PC-9 (cell line): ENCODE data around the gene TLL2. TPM values are rescaled to one million over a fixed set of nuclear protein-coding genes. Genes with fewer than 3 reads are reported as not detected.

Experiments
- BruUV-seq: library from RNA; stranded (reverse); fragments of 400-500 nt; replicated peaks from 2 replicates; lab custom pipeline; 2021; lab: Mats Ljungman, UMichigan
- CTCF ChIA-PET: fragments of 300-600 bp; sonication (Branson Sonifier 250); formaldehyde crosslinking; loops from one replicate; lab custom pipeline; 2022; ENCODE audit warnings: antibody characterized with exemption; lab: Charles Lee
- POLR2A ChIA-PET: fragments of 300-600 bp; sonication (Branson Sonifier 250); formaldehyde crosslinking; loops from one replicate; lab custom pipeline; 2022; ENCODE audit warnings: antibody characterized with exemption; ENCODE audit not compliant: unreplicated experiment; lab: Charles Lee
- DNase-seq, 2 experiments: peaks; one replicate each; pipeline versions ENCODE4 v3.0.0 to v3.0.0-alpha.2; 2015 to 2022; ENCODE audit warnings: mixed read lengths in 1 of 2
- H2AFZ ChIP-seq: fragments of 200-600 bp; sonication (generic); 2 replicates; pipeline ENCODE4 v1.8.1; 2017; ENCODE audit warnings: antibody characterized with exemption
- H3F3A ChIP-seq: fragments of 200-600 bp; sonication (generic); 2 replicates; pipeline ENCODE4 v1.8.1; 2017; ENCODE audit warnings: antibody characterized with exemption, mild to moderate bottlenecking, low read depth; ENCODE audit not compliant: insufficient read depth
- H3K27ac ChIP-seq: fragments of 200-600 bp; sonication (generic); 2 replicates; pipeline ENCODE4 v1.6.1; 2016; ENCODE audit warnings: mixed run types
- H3K27me3 ChIP-seq: fragments of 200-600 bp; sonication (generic); 2 replicates; pipeline ENCODE4 v1.6.1; 2016; ENCODE audit warnings: low read depth, mixed run types; ENCODE audit not compliant: insufficient read depth
- H3K36me3 ChIP-seq: fragments of 200-600 bp; sonication (generic); 2 replicates; pipeline ENCODE4 v1.6.1; 2016; ENCODE audit warnings: low read depth, mixed run types
- H3K4me1 ChIP-seq: fragments of 200-600 bp; sonication (generic); replicated peaks from 2 replicates; pipeline ENCODE4 v1.6.1; 2016; ENCODE audit warnings: mixed run types; ENCODE audit not compliant: insufficient read depth
- H3K4me2 ChIP-seq: fragments of 200-600 bp; sonication (generic); 2 replicates; pipeline ENCODE4 v1.6.1; 2017; ENCODE audit warnings: mixed run types
- H3K4me3 ChIP-seq: fragments of 200-600 bp; sonication (generic); 2 replicates; pipeline ENCODE4 v1.6.1; 2016; ENCODE audit warnings: mixed run types
- H3K79me2 ChIP-seq: fragments of 200-600 bp; sonication (generic); 2 replicates; pipeline ENCODE4 v1.6.1; 2017; ENCODE audit warnings: low read depth, mixed run types
- H3K9me2 ChIP-seq: fragments of 200-600 bp; sonication (generic); 2 replicates; pipeline ENCODE4 v1.8.1; 2017; ENCODE audit warnings: mild to moderate bottlenecking; ENCODE audit not compliant: insufficient read depth
- H3K9me3 ChIP-seq: fragments of 200-600 bp; sonication (generic); 2 replicates; pipeline ENCODE4 v1.8.1; 2016; ENCODE audit warnings: low read depth; ENCODE audit not compliant: insufficient read depth
- H4K20me1 ChIP-seq: fragments of 200-600 bp; sonication (generic); 2 replicates; pipeline ENCODE4 v1.8.1; 2017; ENCODE audit not compliant: insufficient read depth
- CTCF ChIP-seq: fragments of 200-600 bp; sonication (generic); conservative IDR thresholded peaks from 2 replicates; pipeline ENCODE4 v1.6.1; 2017; ENCODE audit warnings: mixed run types, antibody characterized with exemption, mild to moderate bottlenecking, moderate library complexity
- EZH2 ChIP-seq: fragments of 200-600 bp; sonication (generic); IDR thresholded peaks from 2 replicates; pipeline ENCODE4 v1.8.0; 2017; ENCODE audit warnings: antibody characterized with exemption, low read depth
- intact Hi-C: fragments of 100-400 bp; cut with micrococcal nuclease; formaldehyde crosslinking; loops from one replicate; pipeline ENCODE4 v1.10.0; 2022; ENCODE audit not compliant: unreplicated experiment
- total RNA-seq: library from RNA; stranded (reverse); gene quantifications from 2 replicates; pipeline ENCODE4 v1.2.3, GENCODE V29; 2021

Gene TLL2
- total RNA-seq, 1 experiment from 2014 or later: not detected

- Histone ChIP-seq H3K4me3 (no peak overlapping the region), H3K9me3 (no peaks in the 10 kb centered on the region), H3K4me2 (no peak overlapping the region), H2AFZ (no peak overlapping the region), H4K20me1 (no peaks in the 10 kb centered on the region), H3K27ac (no peak overlapping the region), H3K27me3 (no peaks in the 10 kb centered on the region), H3F3A (no peaks in the 10 kb centered on the region), H3K36me3 (no peaks in the 10 kb centered on the region), H3K79me2 (no peaks in the 10 kb centered on the region), H3K4me1 (no peaks in the 10 kb centered on the region), H3K9me2 (no peaks in the 10 kb centered on the region)
- TF ChIP-seq CTCF (no peak), EZH2 (no peak)
- no TSS peak for BruUV-seq
- DNase-seq: no peak
- POLR2A ChIA-PET: no interaction called here
- intact Hi-C loops: no loop called here
- CTCF ChIA-PET: no interaction called here
Measured at GRCh38 chr10:96493254-96493653, 20.5 kb downstream of the TLL2 start.

GRCh38 chr10:96491303-96491702, 22.4 kb downstream of the TLL2 start:
- Histone ChIP-seq H3F3A (no peaks in the 10 kb centered on the region), H3K4me1 (no peaks in the 10 kb centered on the region), H3K9me2 (no peaks in the 10 kb centered on the region), H2AFZ (no peak overlapping the region), H3K9me3 (no peaks in the 10 kb centered on the region), H3K36me3 (no peaks in the 10 kb centered on the region), H3K27me3 (no peaks in the 10 kb centered on the region), H3K27ac (no peak overlapping the region), H4K20me1 (no peaks in the 10 kb centered on the region), H3K4me3 (no peak overlapping the region), H3K79me2 (no peaks in the 10 kb centered on the region), H3K4me2 (no peak overlapping the region)
- TF ChIP-seq CTCF (peak; percentile 40), EZH2 (no peak)
- ChIA-PET CTCF (interaction anchor here (0.5 to 0.7 kb wide), 3 partner anchors 272 to 414 kb away, joined by 3 to 4 read pairs (median 3); no protein-coding TSS in a partner anchor), POLR2A (no interaction called here)
- no peak for DNase-seq
- no TSS peak for BruUV-seq
- intact Hi-C loops: no loop called here

- Histone ChIP-seq H3K27me3 (no peaks in the 10 kb centered on the region), H3K36me3 (no peaks in the 10 kb centered on the region), H3K4me1 (no peaks in the 10 kb centered on the region), H2AFZ (no peak overlapping the region), H3K9me3 (no peaks in the 10 kb centered on the region), H3K27ac (no peak overlapping the region), H3F3A (no peaks in the 10 kb centered on the region), H3K9me2 (no peaks in the 10 kb centered on the region), H3K79me2 (no peaks in the 10 kb centered on the region), H4K20me1 (no peaks in the 10 kb centered on the region), H3K4me3 (no peak overlapping the region), H3K4me2 (no peak overlapping the region)
- intact Hi-C loops: no loop called here
- ChIA-PET POLR2A (no interaction called here), CTCF (no interaction called here)
- BruUV-seq: no TSS peak
- TF ChIP-seq CTCF (no peak), EZH2 (no peak)
- no peak for DNase-seq
Measured at GRCh38 chr10:96488161-96488935, 25.4 kb downstream of the TLL2 start.
